ENCODE data around the gene CCDC85C. TPM values are rescaled to one million over a fixed set of nuclear protein-coding genes. Genes with fewer than 3 reads are reported as not detected.

CCDC85C gene
- total RNA-seq, 2 experiments from 2014 or later: 6.8 to 7.9 TPM

- ATAC-seq (no peak), DNase-seq (no peak)
- no peaks in the 10 kb centered on the region for H3K27me3 Mint-ChIP-seq
- POLR2A ChIA-PET: interaction anchor here (0.9 kb wide), 1 partner anchor 21 kb away, joined by 3 read pairs; no protein-coding TSS in a partner anchor
- CTCF ChIA-PET: no interaction called here
- peaks cover 42% of the 10 kb centered on the region for H3K36me3 Mint-ChIP-seq (ENCODE audit: low read depth)
- no peaks in the 10 kb centered on the region for H3K9me3 Mint-ChIP-seq
- no peak overlapping the region for H3K27ac Mint-ChIP-seq
- H3K4me3 Mint-ChIP-seq: no peak overlapping the region
- intact Hi-C loops (cut with micrococcal nuclease): no loop called here
- no peak for TF ChIP-seq CTCF (IDR thresholded peaks at IDR 0.05)
- H3K4me1 Mint-ChIP-seq (ENCODE audit: low read depth): no peaks in the 10 kb centered on the region
Observed at GRCh38 chr14:99507860-99508640, 96.0 kb downstream of the CCDC85C start.

GRCh38 chr14:99506276-99506675 is 97.7 kb downstream of the CCDC85C start:
- Mint-ChIP-seq H3K36me3 (ENCODE audit: low read depth) (peaks cover 47% of the 10 kb centered on the region), H3K27ac (no peak overlapping the region), H3K27me3 (no peaks in the 10 kb centered on the region), H3K9me3 (no peaks in the 10 kb centered on the region), H3K4me3 (no peak overlapping the region), H3K4me1 (ENCODE audit: low read depth) (no peaks in the 10 kb centered on the region)
- intact Hi-C loops (cut with micrococcal nuclease): no loop called here
- TF ChIP-seq CTCF (IDR thresholded peaks at IDR 0.05): no peak
- CTCF ChIA-PET: no interaction called here
- ATAC-seq: no peak
- POLR2A ChIA-PET: interaction anchor here (2.8 kb wide), 1 partner anchor 12 kb away, joined by 9 read pairs; no protein-coding TSS in a partner anchor
- DNase-seq: no peak

- POLR2A ChIA-PET: interaction anchor here (0.6 to 2.8 kb wide), 2 partner anchors 11 to 132 kb away, joined by 3 to 9 read pairs; no protein-coding TSS in a partner anchor
- no peaks in the 10 kb centered on the region for H3K9me3 Mint-ChIP-seq
- intact Hi-C loops (cut with micrococcal nuclease): no loop called here
- peaks cover 49% of the 10 kb centered on the region for H3K36me3 Mint-ChIP-seq (ENCODE audit: low read depth)
- no peak for TF ChIP-seq CTCF (IDR thresholded peaks at IDR 0.05)
- H3K27ac Mint-ChIP-seq: no peak overlapping the region
- ATAC-seq: no peak
- no peaks in the 10 kb centered on the region for H3K27me3 Mint-ChIP-seq
- no peak for DNase-seq
- H3K4me1 Mint-ChIP-seq (ENCODE audit: low read depth): no peaks in the 10 kb centered on the region
- H3K4me3 Mint-ChIP-seq: no peak overlapping the region
- CTCF ChIA-PET: interaction anchor here (0.8 to 1.0 kb wide), 2 partner anchors 10 to 12 kb away, joined by 3 read pairs; no protein-coding TSS in a partner anchor
Observed at GRCh38 chr14:99505089-99505488, 98.9 kb downstream of the CCDC85C start.

GRCh38 chr14:99503848-99504453 is 100.1 kb downstream of the CCDC85C start:
- Mint-ChIP-seq H3K4me1 (ENCODE audit: low read depth) (no peaks in the 10 kb centered on the region), H3K27ac (peak overlapping the region; percentile 44), H3K9me3 (no peaks in the 10 kb centered on the region), H3K36me3 (ENCODE audit: low read depth) (peaks cover 44% of the 10 kb centered on the region), H3K4me3 (no peak overlapping the region), H3K27me3 (no peaks in the 10 kb centered on the region)
- POLR2A ChIA-PET: interaction anchor here (2.8 kb wide), 1 partner anchor 9 kb away, joined by 9 read pairs; no protein-coding TSS in a partner anchor
- CTCF ChIA-PET: interaction anchor here (1.0 kb wide), 1 partner anchor 18 kb away, joined by 3 read pairs; no protein-coding TSS in a partner anchor
- DNase-seq (no peak), ATAC-seq (no peak)
- intact Hi-C loops (cut with micrococcal nuclease): no loop called here
- TF ChIP-seq CTCF (IDR thresholded peaks at IDR 0.05): no peak

- H3K27ac Mint-ChIP-seq: no peak overlapping the region
- peaks cover 44% of the 10 kb centered on the region for H3K36me3 Mint-ChIP-seq (ENCODE audit: low read depth)
- CTCF ChIA-PET: no interaction called here
Observed at GRCh38 chr14:99502989-99503421, 101.0 kb downstream of the CCDC85C start.

More at GRCh38 chr14:99502989-99503421, 101.0 kb downstream of the CCDC85C start:
- TF ChIP-seq CTCF (IDR thresholded peaks at IDR 0.05): no peak
- Mint-ChIP-seq H3K27me3 (no peaks in the 10 kb centered on the region), H3K4me1 (ENCODE audit: low read depth) (no peaks in the 10 kb centered on the region), H3K4me3 (no peak overlapping the region), H3K9me3 (no peaks in the 10 kb centered on the region)
- POLR2A ChIA-PET: no interaction called here
- intact Hi-C loops (cut with micrococcal nuclease): no loop called here
- DNase-seq (no peak), ATAC-seq (no peak)
